Ovary (tissue), 9 donors: Measurements from ENCODE around the gene FAM219A. TPM values are rescaled to one million over a fixed set of nuclear protein-coding genes. Genes with fewer than 3 reads are reported as not detected.

ENCODE experiments used
- DNase-seq, 5 donors: peaks; one replicate each; pipeline ENCODE4 v3.0.0-alpha.2; 2019 to 2020
- H3K27ac ChIP-seq, 2 donors: fragments of 200-600 bp; one replicate each; pipeline versions ENCODE4 v1.5.1 to v1.8.0; 2019 to 2022
- H3K27me3 ChIP-seq: fragments of 200-600 bp; one replicate; pipeline ENCODE4 v1.8.0; 2022
- H3K36me3 ChIP-seq: fragments of 200-600 bp; sonication (generic); one replicate; pipeline ENCODE4 v1.5.1; 2019
- H3K4me1 ChIP-seq: one replicate; pipeline ENCODE4 v1.8.1; 2013; ENCODE audit warnings: mild to moderate bottlenecking, moderate library complexity; ENCODE audit not compliant: insufficient read depth
- H3K4me3 ChIP-seq: fragments of 200-600 bp; sonication (generic); one replicate; pipeline ENCODE4 v1.5.1; 2017
- H3K9me3 ChIP-seq, 2 donors: fragments of 200-600 bp in 1 of 2; sonication (generic) in 1 of 2; one replicate each; pipeline versions ENCODE4 v1.5.1 to v1.8.1; 2013 to 2019; ENCODE audit warnings: mild to moderate bottlenecking in 1 of 2, moderate library complexity in 1 of 2
- EP300 ChIP-seq: sonication (generic); formaldehyde crosslinking; IDR thresholded peaks from one replicate; pipeline ENCODE4 v1.6.1; 2017; ENCODE audit warnings: antibody characterized with exemption
- POLR2A ChIP-seq: fragments of 450-650 bp; IDR thresholded peaks from one replicate; pipeline ENCODE4 v1.6.1; 2017; ENCODE audit warnings: antibody characterized with exemption, mild to moderate bottlenecking, moderate library complexity
- WGBS, 3 donors: extraction: QIAGEN DNeasy Blood & Tissue Kit in 1 of 3; methylation state at CpG; one replicate each; pipeline versions ENCODE4 v1.1.5 to v1.1.7; 2013 to 2017; 5-methylcytosine and 5-hydroxymethylcytosine counted together
- intact Hi-C, 4 donors: fragments of 100-400 bp; cut with DNase I; formaldehyde crosslinking; loops; one replicate each; pipeline versions ENCODE4 v1.11.0 to v1.15.1; 2022 to 2023
- polyA plus RNA-seq, 2 donors: library from polyadenylated mRNA; stranded (reverse); fragments of 200-250 nt in 1 of 2; fragments of 350-450 nt in 1 of 2; fragmentation: Illumina TruSeq in 1 of 2; extraction: RNeasy Lipid Tissue Mini Kit (QIAGEN cat#74804) in 1 of 2; gene quantifications; one replicate each; pipeline ENCODE4 v1.2.3, GENCODE V29; 2013 to 2014
- total RNA-seq, 7 donors: library from RNA; depleted of rRNA in 2 of 7; stranded (reverse); fragments of >200 nt in 2 of 7; fragmentation: NEBNext Ultra II Directional in 3 of 7; extraction: Animal tissue kit (Norgen Biotek cat#: 25700) in 3 of 7; gene quantifications; one replicate each; pipeline versions ENCODE4 v1.1.0 to v1.2.4, GENCODE V29; 2016 to 2023
- TF ChIP-seq, protein P1 (sequence below), 3 donors: fragments of 450-650 bp in 2 of 3; fragments of 200-600 bp in 1 of 3; IDR thresholded peaks; one replicate each; pipeline versions ENCODE4 v1.5.1 to v1.8.0; 2016 to 2022; ENCODE audit warnings: antibody characterized with exemption in 3 of 3, mild to moderate bottlenecking in 1 of 3
- donor health status: DM: no; HTN: no; CAD: no; lungs with moderate emphysema.
- donor health status: DM: no; HTN: no; CAD: no.
- donor health status: Bipolar disorder and iron deficiency.
- donor health status: DM: yes; HTN: yes; CAD: no.
- donor health status: DM: no; HTN: no; CAD: no.
- donor health status: DM: yes; HTN: yes; CAD: no.

Gene FAM219A
- total and polyA plus RNA-seq, 9 donors, result 5.2 to 24.7 (median 15.2) TPM

GRCh38 chr9:34399729-34400128 is 58.6 kb downstream of the FAM219A start:
- H3K4me1 ChIP-seq, result no peaks in the 10 kb centered on the region
- no peak for DNase-seq
- 82 to 88% (median 84%) methylated on average over 4 of the region's 4 CpGs for WGBS, 3 donors
- no peaks in the 10 kb centered on the region for H3K36me3 ChIP-seq
- intact Hi-C loops, result loop anchor here in 3 of 4 donors (5.0 to 10.0 kb wide), 4 partner anchors 103 to 205 kb away; no protein-coding TSS in a partner anchor
- TF ChIP-seq POLR2A, result no peak
- no peak for TF ChIP-seq EP300
- TF ChIP-seq, protein P1, sequence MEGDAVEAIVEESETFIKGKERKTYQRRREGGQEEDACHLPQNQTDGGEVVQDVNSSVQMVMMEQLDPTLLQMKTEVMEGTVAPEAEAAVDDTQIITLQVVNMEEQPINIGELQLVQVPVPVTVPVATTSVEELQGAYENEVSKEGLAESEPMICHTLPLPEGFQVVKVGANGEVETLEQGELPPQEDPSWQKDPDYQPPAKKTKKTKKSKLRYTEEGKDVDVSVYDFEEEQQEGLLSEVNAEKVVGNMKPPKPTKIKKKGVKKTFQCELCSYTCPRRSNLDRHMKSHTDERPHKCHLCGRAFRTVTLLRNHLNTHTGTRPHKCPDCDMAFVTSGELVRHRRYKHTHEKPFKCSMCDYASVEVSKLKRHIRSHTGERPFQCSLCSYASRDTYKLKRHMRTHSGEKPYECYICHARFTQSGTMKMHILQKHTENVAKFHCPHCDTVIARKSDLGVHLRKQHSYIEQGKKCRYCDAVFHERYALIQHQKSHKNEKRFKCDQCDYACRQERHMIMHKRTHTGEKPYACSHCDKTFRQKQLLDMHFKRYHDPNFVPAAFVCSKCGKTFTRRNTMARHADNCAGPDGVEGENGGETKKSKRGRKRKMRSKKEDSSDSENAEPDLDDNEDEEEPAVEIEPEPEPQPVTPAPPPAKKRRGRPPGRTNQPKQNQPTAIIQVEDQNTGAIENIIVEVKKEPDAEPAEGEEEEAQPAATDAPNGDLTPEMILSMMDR (IDR thresholded peaks at IDR 0.05), result no peak
- H3K4me3 ChIP-seq, result no peak overlapping the region
- no peaks in the 10 kb centered on the region for H3K27me3 ChIP-seq
- H3K27ac ChIP-seq, result no peak overlapping the region
- H3K9me3 ChIP-seq, result no peaks in the 10 kb centered on the region

GRCh38 chr9:34398875-34399274 is 59.5 kb downstream of the FAM219A start:
- no peaks in the 10 kb centered on the region for H3K4me1 ChIP-seq
- DNase-seq, result no peak
- no peaks in the 10 kb centered on the region for H3K27me3 ChIP-seq
- no peak overlapping the region for H3K27ac ChIP-seq
- no peaks in the 10 kb centered on the region for H3K9me3 ChIP-seq
- TF ChIP-seq POLR2A (no peak), EP300 (no peak)
- TF ChIP-seq, protein P1 (IDR thresholded peaks at IDR 0.05), result no peak
- H3K4me3 ChIP-seq, result no peak overlapping the region
- intact Hi-C loops, result no loop called here
- no peaks in the 10 kb centered on the region for H3K36me3 ChIP-seq
- 94 to 100% (median 100%) methylated on average over 1 of the region's 1 CpG for WGBS, 3 donors

GRCh38 chr9:34396276-34397214 is 61.8 kb downstream of the FAM219A start:
- 77 to 81% (median 79%) methylated on average over 7 of the region's 7 CpGs for WGBS, 3 donors
- Histone ChIP-seq H3K9me3 (no peaks in the 10 kb centered on the region), H3K27me3 (no peaks in the 10 kb centered on the region), H3K27ac (no peak overlapping the region), H3K4me3 (no peak overlapping the region), H3K4me1 (no peaks in the 10 kb centered on the region), H3K36me3 (no peaks in the 10 kb centered on the region)
- TF ChIP-seq EP300 (no peak), POLR2A (no peak)
- TF ChIP-seq, protein P1 (IDR thresholded peaks at IDR 0.05), result no peak
- DNase-seq, result no peak
- intact Hi-C loops, result no loop called here

DNA sequence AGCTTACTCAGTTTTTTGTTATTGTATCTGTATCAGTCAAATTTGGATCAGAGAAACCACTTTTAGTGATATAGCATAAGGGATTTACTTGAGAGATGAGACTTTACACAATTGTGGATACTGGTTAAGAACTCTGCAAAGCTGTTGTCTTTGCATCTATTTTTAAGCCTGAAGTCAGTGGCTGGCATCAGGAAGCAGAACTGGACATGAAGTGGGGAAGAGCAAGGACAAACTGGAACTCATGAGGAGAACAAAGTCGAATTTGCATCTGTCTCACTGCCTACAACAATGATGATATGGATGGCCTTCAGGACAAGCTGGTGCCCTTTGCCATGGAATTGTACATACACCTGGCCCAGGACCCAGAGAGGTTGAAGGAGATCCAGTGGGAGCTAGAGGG is 65.9 kb downstream of the FAM219A start:
- DNase-seq, result no peak
- intact Hi-C loops, result no loop called here
- H3K4me3 ChIP-seq, result no peak overlapping the region
- H3K9me3 ChIP-seq, result no peaks in the 10 kb centered on the region
- no peaks in the 10 kb centered on the region for H3K4me1 ChIP-seq
- H3K27me3 ChIP-seq, result no peaks in the 10 kb centered on the region
- 44 to 84% (median 55%) methylated on average over 1 of the region's 1 CpG for WGBS, 3 donors
- H3K27ac ChIP-seq, result no peak overlapping the region
- TF ChIP-seq POLR2A, result no peak
- TF ChIP-seq, protein P1 (IDR thresholded peaks at IDR 0.05), result no peak
- TF ChIP-seq EP300, result no peak
- no peaks in the 10 kb centered on the region for H3K36me3 ChIP-seq
